HG03039 (cell line): ENCODE results near the gene EYS.
"Not testable (repeated sequence)": the region's sequence is repeated elsewhere in the genome, so short reads cannot be mapped to it uniquely, and the experiment has no call there.

Source experiments
- ATAC-seq: cut with Tn5 transposase; IDR thresholded peaks from one replicate; pipeline ENCODE4 v1.9.1; 2021; ENCODE audit warnings: mild to moderate bottlenecking, moderate library complexity; ENCODE audit not compliant: unreplicated experiment

The EYS gene

GRCh38 chr6:63783096-63783495 lies 1923.9 kb downstream of the EYS start:
- no peak for ATAC-seq

- ATAC-seq = no peak
These were observed 1932.1 kb downstream of the EYS start for GRCh38 chr6:63774961-63775360.

- ATAC-seq = no peak
These were observed 1933.8 kb downstream of the EYS start for GRCh38 chr6:63773200-63773599.

DNA sequence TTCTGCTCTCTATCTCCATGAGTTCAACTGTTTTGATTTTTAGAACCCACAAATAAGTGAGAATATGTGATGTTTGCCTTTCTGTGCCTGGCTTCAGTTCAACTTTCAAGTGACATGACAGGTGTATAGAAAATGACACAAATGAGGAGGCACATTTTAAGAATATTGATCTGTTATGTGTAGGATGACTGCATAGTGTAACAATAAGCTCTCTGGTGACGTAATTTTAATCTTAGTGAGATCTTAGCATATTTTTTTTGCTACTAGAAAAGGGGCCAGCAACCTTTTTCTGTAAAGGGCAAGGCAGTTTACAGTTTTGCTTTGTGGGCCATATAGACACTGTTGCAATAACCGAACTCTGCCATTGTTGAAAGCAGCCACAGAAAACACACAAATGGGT lies 1941.2 kb downstream of the EYS start:
- no peak for ATAC-seq

DNA sequence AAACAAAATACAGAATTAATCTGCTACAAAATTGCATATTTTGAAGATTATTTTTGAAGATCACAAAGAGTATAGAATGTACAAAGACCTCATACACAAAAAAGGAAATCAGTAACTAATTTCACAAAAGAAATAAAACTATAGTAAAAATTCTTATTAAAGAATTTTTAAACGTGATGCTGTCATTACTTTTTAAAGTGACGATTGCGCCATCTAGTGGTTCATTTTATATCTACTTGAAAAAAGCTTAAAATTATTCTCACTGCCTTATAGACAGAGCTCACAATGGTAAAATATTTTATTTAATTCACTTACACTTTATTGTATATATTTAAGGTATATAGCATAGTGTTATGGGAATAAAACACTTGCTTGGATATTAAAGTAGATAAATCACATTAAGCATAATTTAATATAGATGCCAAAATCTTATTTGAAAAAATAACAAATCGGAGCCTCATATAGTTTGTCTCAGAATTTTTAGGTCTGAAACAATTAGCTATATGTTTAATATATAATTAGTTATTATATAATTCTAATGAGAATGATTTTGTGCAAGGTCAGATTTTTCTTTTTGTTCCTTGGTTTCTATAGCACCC lies 1942.6 kb downstream of the EYS start:
- ATAC-seq = no peak

DNA sequence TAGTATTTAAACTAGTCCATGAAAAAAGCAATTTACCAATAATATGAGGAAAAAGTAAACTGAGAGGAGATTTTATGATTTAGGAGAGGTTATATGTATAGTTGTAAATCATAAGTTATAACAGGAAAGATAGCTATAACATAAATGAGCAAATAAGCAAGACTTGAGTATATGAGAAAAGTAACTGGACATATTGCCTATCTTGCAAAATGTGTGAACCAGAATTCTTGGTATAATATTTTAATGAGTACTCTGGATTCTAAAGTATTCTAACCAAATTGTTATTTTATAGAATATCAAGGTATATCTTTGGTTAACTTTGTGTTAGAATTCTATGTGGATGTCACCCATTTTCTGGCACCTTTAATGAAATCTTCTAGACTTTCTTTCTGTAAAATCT lies 1946.8 kb downstream of the EYS start:
- no peak for ATAC-seq

DNA sequence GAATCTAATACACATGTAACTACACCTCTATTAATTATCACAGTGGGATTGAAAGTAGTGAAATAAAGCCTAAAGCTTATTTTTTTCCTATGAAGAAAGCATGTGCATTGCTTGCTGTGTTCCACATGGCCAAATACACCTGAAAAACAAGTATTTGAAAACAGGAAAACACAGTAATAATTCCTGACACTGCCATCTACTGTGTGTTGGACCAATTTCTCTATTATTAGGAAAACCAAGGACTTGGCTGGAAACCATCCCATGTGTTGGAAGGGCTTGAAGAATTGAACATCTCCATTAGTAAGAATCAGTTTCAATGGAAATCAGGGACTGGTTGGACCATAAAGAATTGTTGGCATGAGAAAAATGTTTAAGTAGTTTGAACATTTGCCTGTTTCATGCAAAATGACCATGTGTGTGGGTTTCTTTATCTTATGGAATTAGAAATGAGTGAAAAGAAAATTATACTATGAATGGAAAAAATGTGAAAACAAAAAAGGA lies 1947.4 kb downstream of the EYS start:
- ATAC-seq = no peak

- ATAC-seq = no peak
These were observed 1949.2 kb downstream of the EYS start for GRCh38 chr6:63757826-63758225.

- ATAC-seq = not testable (repeated sequence)
These were observed 1949.8 kb downstream of the EYS start for GRCh38 chr6:63757275-63757674.

DNA sequence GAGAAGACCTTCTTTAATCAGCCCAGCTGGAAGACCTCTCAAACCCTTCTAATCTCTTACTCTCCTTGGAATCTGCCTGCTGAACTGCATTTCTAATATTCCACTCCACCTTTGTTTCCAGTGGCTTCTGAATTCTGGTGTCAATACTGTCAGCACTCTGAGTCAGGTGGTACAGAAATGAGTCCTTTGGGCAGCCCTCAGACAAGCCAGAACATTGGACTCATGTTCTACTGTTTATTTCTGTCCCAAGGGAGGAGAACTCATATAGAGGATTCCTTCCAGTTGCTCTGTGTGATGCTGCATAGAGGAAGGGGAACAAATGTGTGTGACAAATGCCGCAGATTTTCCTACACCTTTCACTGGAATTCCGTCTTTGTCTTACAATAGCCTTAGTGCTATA lies 1956.6 kb downstream of the EYS start:
- ATAC-seq = no peak

- ATAC-seq = no peak
These were observed 1961.2 kb downstream of the EYS start for GRCh38 chr6:63745784-63746183.

- no peak for ATAC-seq
These were observed 1962.2 kb downstream of the EYS start for GRCh38 chr6:63744810-63745209.

DNA sequence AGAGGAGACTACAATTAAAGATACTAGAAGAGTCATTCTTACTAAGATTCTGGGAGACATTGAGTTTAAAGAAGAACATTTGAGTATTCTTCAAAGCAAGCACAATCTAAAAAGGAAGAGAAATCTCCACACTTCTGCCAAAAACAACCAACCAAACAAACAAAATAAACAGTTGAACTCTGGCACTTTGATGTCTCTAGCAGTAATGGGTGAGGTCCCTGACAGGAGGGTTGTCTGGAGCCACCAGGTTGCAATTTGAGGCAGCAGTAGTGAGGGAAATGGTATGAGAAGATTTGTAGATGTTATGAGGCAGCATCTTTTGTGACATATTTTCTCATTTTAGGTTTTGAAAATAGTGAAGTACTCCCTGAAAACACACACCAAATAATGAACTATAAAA lies 1963.3 kb downstream of the EYS start:
- ATAC-seq = no peak

DNA sequence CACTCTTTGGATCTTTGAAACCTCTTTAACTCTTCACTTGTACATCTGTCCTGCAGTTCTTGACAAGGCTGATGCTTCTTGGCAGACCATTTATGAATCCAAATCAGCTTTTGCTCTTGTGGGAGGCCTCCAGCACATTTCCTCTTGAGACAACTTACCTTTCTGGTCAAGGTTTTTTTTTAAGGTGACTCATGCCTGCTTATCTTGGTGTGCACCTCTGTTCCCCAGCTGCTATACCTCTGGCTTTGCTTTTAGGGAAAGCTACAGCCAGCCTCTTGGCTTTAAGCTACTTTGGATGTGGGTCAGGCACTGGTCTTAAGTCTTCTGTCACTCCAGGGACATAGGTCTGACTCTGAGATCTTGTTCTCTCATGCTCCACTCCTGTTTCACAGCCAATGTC lies 1965.0 kb downstream of the EYS start:
- no peak for ATAC-seq

DNA sequence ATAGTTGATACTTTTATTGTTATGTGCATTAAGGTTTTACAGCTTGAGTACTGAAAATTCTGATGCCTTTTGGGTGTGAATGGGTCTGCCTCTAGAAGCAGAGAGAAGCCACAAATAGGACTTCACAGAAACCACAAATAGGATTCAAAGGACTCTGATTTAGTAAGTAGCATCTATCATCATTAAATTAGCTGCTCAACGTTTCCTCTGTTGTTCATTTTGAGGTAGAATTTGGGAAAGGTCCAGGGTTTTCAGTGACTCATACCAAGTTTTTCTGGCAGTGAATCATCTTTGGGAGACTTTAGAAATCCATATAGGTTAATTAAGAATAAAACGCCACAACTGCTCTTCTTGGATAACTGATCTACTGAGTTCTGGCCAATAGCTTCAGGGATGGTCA lies 1966.3 kb downstream of the EYS start:
- no peak for ATAC-seq

- ATAC-seq = no peak
These were observed 1967.8 kb downstream of the EYS start for GRCh38 chr6:63739094-63739687.

GRCh38 chr6:63738190-63738589 lies 1968.8 kb downstream of the EYS start:
- not testable (repeated sequence) for ATAC-seq

- no peak for ATAC-seq
These were observed 1972.1 kb downstream of the EYS start for GRCh38 chr6:63734923-63735322.

DNA sequence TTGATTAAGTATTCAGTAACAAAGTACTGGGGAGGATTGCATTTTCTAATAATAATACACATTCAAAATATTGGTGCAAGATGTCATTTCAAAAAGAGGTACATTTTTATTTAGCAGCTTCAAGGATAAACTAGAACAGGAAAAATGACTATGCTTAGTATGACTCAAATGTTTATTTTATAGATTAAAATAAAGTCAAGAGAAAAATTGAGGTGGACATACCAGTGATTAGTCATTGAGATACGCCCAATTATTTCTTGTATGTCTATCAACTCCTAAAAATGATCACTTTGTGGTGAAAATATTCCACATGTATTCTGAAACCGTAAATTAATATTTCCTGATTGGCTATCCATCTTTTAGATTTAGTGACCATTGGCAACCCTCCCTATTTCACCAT lies 1974.7 kb downstream of the EYS start:
- no peak for ATAC-seq

DNA sequence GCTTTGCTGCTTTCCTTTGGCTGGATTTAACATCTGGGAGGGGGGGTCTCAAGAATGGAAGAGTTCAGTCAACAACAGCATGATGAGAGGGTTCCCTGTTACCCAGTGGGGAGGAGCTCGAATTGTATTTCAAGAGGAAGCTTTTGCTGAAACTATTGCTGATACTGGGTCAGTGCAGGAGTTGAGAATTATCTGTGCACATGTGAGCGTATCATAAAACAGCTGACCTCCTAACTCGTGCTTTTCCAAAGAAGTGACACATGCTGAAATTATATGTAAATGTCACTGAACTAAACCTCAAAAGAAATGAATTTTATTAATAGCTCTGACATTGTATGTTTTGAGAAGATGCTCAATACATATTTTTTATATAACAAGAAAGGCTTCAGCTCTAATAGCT lies 1975.1 kb downstream of the EYS start:
- ATAC-seq = no peak

GRCh38 chr6:63730311-63730710 lies 1976.7 kb downstream of the EYS start:
- no peak for ATAC-seq

GRCh38 chr6:63724721-63725120 lies 1982.3 kb downstream of the EYS start:
- ATAC-seq = no peak

DNA sequence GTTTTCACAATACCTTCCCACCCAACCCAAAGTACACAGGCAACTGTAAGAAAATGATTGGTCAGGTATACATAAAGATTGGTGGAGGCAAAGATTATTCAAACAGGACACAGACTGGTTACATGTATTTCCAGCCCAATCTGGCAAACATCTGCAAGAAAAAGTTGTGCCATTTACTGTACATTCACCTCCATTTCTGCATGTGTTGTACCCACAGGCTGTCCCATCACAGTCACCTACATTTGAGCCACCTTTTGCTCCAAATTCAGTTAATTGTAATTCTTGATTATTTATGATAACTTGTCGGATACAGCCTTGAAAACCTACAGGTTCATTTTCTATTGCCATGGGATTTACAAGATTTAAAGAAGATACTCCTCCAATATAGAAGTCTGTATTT lies 1985.8 kb downstream of the EYS start:
- ATAC-seq = no peak
